GM12872 (cell line): ENCODE measurements around the gene USP13.

ENCODE experiments used
- TF ChIP-seq, protein P1 (sequence below): IDR thresholded peaks from 3 replicates; pipeline ENCODE4 v1.5.1; 2011; ENCODE audit warnings: low read depth, mild to moderate bottlenecking, low read length, moderate library complexity; ENCODE audit not compliant: insufficient read depth

USP13 gene

DNA sequence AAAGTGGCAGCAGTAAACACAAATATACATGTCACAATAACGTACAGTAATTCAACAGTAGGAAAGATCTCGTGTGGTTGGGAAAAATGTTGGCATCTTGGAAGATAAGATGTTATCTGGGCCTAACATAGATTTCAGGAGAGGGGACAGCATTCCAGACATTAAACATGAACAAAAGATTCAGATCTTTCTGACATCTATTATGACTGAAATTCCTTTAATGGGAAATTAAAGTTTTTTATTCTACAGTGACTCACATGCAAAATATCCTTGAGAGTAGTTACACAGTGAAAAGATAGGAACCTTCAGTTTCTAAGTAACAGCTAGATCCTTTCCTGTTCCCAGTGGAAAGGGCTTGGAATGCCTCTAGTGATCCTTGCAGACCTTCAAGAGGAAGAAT, 39.0 kb upstream of the USP13 start:
- TF ChIP-seq, protein P1, sequence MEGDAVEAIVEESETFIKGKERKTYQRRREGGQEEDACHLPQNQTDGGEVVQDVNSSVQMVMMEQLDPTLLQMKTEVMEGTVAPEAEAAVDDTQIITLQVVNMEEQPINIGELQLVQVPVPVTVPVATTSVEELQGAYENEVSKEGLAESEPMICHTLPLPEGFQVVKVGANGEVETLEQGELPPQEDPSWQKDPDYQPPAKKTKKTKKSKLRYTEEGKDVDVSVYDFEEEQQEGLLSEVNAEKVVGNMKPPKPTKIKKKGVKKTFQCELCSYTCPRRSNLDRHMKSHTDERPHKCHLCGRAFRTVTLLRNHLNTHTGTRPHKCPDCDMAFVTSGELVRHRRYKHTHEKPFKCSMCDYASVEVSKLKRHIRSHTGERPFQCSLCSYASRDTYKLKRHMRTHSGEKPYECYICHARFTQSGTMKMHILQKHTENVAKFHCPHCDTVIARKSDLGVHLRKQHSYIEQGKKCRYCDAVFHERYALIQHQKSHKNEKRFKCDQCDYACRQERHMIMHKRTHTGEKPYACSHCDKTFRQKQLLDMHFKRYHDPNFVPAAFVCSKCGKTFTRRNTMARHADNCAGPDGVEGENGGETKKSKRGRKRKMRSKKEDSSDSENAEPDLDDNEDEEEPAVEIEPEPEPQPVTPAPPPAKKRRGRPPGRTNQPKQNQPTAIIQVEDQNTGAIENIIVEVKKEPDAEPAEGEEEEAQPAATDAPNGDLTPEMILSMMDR: no peak

DNA sequence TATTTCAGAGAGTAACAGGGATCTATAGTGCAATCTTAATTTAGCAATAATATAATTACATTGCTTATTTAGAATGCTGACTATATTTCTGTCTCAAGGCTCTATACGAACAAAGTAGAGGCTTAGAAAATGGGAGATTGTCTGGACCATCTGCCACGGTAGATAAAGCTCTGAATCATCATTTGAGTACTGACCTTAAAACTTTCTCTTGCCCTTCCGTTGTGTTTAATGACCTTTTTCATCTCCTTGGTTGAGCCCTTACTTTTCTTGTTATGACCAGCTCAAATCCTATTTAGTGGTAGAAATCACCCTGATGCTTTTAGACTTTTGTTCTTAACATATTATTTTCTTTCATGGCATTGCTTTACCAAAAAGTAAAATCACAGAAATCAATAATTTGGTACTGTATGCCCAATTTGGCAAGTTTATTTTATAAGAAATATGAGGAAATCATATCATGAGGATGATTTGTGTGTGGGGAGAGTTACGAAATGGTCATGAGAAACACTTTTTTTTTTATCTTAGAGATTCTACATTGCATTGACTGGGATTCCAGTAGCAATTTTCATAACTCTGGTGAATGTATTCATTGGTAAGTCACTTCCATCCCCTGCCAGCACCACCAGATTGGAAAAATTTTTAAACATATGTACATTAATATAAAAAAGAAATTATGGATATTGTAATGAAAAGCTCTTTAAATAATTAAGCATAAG, 37.2 kb upstream of the USP13 start:
- TF ChIP-seq, protein P1: no peak

DNA sequence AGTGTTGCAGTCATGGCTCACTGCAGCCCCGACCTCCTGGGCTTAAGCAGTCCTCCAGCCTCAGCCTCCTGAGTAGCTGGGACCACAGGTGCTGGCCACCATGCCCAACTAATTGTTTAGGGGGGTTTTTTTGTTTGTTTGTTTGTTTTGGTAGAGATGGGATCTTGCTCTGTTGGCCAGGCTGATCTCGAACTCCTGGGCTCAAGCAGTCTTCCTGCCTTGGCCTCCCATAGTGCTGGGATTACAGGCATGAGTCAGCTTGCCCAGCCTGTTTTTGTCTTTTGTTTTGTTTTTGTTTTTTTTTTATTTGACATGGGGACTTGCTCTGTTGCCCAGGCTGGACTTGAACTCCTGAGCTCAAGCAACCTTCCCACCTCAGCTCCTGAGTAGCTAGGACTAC, 30.8 kb upstream of the USP13 start:
- TF ChIP-seq, protein P1: no peak

DNA sequence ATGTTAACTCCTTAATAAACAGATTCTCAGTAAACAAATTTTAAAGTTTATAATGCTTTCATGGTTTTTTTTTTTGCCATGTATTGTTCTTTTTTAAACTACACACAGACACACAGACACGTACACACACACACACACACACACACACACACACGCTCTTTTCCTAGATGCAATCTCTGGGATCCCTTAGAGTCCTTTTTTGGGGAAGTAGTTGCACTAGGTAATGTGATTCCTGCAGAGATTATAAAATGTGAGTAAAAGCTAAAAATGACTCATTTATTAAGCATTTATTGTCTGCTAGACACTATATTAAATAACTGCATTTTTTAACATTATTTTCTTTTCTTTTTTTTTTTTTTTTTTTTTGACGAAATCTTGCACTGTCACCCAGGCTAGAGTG, 28.4 kb upstream of the USP13 start:
- TF ChIP-seq, protein P1: no peak

DNA sequence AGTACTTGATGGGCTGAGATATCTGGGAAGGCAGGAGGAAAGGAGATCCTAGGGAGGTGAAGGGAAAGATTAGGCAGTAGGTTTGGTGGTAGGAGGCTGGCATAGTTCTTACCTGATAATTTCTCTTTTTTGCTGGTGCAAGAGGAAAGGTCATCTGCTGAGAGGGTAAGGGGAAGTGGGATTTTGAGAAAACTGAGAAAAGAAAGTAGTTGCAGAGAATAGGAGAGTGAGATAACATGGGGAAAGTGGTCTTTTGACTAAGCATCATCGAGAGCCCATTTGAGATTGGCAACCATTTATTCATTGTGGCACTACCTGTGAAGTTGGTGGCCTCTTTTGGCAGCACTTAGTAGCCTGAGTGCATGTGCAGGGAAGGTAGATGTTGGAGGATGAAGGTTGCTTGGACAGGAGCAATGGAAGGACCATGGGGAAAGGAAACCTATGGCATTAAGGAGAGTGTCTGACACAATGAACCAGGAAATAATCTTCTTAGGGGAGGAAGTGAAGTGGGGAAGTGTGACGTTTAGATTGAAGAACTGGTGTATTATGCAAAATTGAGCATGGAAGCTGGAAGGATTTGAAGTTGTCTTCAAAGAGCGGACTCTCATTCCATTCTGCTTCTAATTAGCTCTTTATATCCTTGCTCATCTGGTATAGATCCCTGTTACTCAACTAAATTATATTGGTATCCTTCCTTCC, 21.9 kb upstream of the USP13 start:
- TF ChIP-seq, protein P1: no peak

DNA sequence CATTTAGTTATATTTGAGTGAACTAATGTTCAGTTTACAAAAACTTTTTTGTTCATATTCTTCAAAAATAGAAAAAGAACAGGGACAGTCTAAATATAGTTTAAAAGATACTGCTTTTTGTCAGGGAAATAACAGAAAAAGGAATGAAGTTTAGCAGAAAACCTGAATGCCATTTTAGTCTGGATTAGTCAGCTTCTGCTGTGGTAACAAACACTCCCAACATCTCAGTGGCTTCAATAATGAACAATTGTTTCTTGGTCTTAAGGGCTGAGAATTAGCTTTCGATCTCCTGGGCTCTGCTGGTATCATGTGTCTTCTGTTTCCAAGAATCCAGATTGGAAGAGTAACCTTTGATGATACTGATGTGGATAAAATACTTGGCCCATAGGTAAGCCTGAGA, 12.4 kb upstream of the USP13 start:
- TF ChIP-seq, protein P1: no peak

DNA sequence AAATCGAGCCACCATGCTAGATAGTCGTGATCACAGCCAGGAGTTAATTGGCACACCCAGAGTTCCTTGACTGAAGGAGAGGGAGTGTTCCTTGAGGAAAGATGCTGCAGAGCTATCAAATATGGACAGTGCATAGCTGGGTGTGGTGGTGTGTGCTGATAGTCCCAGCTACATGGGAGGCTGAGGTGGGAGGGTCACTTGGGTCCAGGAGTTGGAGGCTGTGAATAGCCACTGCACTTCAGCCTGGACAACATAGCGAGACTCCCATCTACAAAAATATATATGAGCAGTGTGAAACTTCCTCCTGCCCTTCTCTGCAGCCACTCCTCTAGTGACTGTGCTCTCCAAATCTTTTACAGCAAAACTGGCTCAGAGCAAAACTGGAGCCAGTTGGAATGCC, 10.0 kb upstream of the USP13 start:
- TF ChIP-seq, protein P1: no peak
